Activated CD4-positive, CD25-positive, alpha-beta regulatory T cell treated with anti-CD3 and anti-CD28 coated beads, Interleukin-2, amount 50 U/mL, for 72 hours (primary cell): ENCODE measurements around the gene NTN5.
"Not testable (repeated sequence)": the region's sequence is repeated elsewhere in the genome, so short reads cannot be mapped to it uniquely, and the experiment has no call there.

Experiments used
- DNase-seq: peaks from one replicate; pipeline ENCODE4 v3.0.0; 2021

NTN5 gene

GRCh38 chr19:48639483-48640375, 33.1 kb downstream of the NTN5 start:
- DNase-seq = no peak

- no peak for DNase-seq
Observed at GRCh38 chr19:48638831-48639381, 33.9 kb downstream of the NTN5 start.

DNA sequence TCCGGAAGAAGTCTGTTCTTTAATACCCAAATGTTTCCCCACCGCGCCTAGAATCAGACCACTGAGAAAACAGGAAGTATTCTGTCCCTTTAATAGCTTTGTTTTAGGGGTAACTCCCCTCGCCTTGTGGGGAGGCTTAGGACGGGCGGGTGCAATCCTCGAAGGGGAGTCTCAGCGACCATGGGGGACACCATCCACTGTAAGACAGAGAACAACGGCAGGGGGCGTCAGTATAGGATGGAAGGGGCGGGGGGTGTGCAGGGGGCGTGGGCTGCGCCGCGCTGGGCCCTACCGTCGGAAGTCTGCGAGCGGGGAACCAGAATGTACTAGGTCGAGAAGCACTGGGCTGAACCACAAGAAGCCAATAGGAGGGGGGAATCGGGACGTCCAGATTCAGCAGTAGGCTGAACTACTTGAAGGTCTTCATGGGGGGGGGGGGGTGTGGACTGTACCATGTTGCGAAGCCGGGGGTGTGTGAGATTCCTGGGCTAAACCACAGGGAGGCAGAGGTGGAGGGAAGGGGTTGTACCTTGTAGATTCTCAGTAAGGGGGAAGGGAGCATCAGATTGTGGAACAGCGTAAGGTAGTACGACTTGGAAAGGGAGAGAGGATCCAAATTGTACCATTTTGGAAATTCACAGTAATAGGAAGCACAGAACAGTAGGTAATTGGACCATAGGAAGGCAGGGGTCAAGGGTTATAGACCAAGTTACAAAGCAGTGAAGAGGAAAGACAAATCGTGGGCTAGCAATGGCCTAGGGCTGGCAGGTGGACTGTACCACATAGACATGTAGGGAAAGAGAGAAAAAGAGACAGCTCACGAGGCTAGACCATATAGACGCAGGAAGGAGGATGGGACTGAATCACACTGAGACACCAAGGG, 34.6 kb downstream of the NTN5 start:
- peak; percentile 69 for DNase-seq

DNA sequence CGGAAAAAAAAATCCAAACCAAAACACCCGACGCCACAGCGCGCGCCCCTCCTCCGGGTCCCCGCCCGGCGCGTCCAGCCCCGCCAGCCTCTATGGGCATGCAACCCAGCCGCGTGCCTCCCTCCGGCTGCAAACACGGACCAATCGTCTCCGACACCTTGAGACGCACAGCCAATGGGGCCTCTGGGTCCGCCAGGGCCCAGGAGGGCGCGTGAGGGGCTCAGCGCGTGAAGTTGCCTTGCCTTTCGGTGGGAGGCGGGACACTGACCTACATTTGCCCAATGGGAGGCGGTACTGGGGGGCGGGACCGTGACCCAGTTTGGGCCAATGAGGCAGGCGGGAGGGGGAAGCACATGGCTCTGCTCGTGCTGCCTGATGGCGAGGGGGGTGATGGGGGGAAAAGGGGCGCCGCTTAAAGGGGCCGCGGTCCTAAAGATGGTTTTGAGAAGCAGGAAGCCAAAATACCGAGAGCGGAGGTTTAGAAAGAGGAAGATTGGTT, 35.3 kb downstream of the NTN5 start:
- peak; percentile 91 for DNase-seq

DNA sequence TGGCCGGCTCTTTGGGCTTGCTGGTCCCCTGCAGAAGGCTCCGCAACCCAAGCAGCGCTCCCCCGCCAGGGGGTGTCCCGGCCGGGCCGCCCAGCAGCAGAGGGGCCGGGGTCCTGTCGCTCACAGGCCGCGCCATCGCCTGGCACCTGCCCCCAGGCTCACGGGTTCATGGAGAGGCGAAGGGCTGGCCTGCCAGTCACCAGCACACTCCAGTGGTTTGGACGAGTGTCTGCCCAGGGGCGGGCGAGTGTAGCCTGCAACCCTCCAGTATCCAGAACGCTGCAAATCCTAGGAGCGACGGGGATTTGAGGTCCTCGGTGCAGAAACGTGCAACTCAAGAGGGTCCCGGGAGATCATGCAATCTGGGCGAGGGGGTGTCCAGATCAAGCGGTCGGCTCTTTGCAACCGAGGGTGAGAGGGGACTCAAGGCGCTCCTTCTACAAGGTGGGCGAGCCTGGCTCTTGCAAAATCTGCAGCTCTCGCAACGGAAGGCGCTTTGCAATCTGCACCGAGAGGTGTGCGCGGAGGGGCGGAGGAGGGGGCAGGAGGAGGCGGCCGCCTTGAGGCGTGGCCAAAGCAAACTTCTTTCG, 35.9 kb downstream of the NTN5 start, which contains the start of gene DBP:
DBP (minus strand) TSS at position 521 of the 590 bp plus-strand sequence; CDS start at position 136, 385 bp downstream.
- DNase-seq = peak; percentile 56

DNA sequence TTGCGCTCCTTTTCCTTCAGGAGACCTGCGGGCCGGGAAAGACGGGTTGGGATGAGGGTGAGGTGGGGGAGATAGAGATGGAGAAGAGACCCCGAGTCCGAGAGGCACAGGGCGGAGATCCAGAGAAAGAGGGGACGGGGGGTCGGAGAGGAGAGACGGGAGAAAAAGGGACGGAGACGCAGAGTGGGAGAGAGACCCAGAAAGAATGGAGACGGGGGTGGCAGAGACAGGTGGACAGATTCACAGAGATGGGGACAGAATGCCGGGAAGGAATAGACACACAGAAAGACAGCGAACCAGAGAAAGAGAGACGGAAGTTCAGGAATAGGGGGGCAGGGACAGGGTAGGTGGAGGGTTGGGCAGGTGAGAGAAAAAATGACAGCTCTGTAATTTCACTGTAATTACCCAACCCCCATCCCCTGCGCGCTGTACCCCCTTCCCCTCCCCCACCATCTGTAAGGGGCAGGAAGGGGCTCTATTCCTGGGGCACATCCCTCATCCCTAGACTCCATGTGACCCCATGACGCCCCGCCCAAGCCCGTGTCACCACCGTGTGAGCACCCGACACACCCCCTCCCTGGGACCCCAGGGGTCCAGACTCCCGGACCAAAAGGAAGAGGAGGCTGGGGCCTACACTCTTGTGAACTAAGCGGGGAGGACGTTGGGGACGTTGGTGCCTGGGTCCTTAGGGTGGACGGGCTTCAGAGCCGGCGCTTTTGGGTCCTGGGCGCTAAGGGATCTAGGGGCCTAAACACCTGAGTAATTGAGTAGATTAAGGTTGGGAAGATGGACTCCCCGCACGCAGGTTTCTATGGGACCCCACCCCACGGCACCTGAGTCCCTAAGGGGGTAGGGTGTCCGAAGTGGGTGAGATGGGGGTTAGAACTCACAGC, 36.6 kb downstream of the NTN5 start:
- no peak for DNase-seq

DNA sequence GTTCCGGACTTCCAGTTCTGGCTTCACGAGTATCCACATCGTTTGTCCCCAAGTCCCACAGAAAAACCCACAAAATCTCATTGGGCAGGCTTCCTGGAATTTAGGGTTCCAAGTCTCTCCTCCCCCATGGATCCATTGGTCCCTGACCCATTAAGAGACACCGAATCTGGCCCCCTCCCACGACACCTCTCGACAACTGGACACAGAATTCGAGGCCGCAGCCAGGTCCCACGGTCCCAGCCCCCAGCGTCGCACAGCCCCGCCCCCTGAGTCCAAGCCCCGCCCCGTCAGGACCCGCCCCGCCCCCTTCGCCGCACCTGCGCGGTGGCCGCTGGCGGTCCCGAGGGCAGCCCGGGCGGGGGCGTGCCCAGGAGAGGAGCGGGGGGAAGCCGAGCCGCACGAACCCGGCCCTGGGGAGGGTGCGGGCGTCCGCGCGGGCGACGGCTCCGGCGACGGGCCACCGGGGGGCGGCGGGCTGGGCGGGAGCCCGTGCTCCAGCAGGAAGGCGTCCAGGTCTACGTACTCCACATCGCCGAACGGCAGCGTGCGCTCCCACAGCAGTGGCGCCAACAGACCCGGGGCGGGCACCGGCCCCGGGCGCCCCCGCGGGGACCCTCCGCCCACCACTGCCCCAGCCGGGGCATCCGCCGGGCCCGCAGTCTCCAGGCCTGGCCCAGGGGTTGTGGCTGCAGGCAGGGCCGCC, 37.4 kb downstream of the NTN5 start:
- DNase-seq = peak; percentile 76

- DNase-seq = peak; percentile 91
Observed at GRCh38 chr19:48634424-48635262, 38.2 kb downstream of the NTN5 start.

DNA sequence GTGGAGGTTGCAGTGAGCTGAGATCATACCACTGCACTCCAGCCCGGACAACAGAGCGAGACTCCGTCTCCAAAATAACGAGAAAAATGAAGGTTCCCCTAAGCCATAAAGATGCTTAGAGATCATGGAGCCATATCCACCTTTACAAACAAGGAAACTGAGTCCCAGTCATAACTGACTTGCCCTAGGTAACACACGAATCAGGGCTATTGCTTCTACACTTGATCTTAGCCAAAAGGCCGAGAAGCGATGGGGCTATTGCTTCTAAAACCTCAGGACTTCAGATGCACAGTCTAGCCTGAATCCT, 38.8 kb downstream of the NTN5 start:
- DNase-seq = no peak

DNA sequence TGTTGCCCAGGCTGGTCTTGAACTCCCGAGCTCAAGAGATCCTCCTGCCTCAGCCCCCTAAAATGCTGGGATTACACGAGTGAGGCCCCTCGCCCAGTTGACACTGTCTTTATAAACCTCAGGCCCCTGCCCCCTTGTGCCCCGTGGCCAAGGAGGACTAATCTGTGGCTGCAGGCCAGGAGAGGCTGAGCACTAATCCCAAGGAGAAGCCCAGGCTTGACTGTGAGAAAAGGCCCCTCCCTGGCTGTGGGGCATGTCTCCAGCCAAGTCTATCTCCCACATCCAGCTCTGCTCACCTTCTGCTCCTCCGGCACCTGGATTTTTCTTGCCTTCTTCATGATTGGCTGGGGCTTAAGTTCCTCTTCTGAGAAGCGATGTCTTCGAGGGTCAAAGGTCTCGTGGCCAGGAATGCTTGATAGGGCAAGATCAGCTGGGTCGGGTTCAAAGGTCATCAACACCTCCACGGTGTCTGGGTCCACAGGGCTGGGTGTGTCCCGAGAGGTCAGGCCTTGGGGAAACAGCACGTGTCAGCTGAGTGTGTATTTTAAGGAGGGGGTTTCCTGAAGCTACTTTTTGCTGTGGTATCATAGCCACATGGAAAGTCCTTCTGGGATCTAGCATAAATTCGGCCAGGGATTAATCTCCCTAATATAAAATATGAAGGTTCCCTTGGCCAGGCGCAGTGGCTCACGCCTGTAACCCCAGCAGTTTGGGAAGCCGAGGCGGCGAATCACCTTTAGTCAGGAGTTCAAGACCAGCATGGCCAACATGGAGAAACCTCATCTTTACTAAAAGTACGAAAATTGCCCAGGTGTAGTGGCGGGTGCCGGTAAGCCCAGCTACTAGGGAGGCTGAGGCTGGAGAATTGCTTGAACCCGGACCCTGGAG, 39.4 kb downstream of the NTN5 start:
- no peak for DNase-seq

DNA sequence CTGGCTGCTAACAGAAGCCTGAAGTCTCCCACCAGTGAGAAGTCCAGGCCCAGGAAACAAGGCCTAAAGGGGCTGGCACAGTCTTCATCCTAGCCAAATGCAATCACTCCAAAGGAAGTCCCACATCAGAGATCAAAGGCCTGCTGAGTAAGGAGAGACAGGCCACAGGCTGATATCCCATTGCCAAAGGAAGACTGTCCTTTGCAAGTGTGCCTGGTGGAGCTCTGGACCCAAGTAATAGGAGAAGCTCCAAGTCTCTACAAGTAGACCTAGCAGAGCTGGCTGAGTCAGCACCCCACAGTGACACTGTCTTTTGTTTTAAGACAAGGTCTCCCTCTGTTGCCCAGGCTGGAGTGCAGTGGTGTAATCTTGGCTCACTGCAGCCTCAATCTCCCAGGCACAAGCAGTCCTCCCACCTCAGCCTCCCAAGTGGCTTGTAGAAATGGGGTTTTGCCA, 40.1 kb downstream of the NTN5 start:
- DNase-seq = no peak

GRCh38 chr19:48632286-48632685, 40.5 kb downstream of the NTN5 start:
- DNase-seq = not testable (repeated sequence)

DNA sequence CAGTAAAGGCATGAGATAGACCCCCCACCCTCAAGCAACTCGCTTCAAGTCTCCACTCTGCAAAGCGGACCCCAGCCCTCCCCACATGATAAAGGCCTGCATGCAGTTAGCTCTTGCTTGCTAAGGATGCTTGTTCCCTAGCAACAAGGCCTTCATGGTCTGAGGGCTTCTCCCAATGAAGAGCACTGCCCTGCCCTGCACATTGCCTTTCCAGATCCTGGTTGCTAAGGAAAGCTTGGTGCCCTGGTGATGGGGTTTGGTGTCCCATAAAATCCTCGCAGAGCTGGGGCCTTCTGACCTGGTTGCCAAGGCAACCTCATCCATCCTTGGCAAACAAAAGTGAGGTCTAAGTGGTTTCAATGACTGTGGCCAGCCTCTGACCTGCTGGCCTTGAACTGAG, 41.6 kb downstream of the NTN5 start:
- DNase-seq = no peak

GRCh38 chr19:48630296-48631063, 42.3 kb downstream of the NTN5 start:
- DNase-seq = no peak

DNA sequence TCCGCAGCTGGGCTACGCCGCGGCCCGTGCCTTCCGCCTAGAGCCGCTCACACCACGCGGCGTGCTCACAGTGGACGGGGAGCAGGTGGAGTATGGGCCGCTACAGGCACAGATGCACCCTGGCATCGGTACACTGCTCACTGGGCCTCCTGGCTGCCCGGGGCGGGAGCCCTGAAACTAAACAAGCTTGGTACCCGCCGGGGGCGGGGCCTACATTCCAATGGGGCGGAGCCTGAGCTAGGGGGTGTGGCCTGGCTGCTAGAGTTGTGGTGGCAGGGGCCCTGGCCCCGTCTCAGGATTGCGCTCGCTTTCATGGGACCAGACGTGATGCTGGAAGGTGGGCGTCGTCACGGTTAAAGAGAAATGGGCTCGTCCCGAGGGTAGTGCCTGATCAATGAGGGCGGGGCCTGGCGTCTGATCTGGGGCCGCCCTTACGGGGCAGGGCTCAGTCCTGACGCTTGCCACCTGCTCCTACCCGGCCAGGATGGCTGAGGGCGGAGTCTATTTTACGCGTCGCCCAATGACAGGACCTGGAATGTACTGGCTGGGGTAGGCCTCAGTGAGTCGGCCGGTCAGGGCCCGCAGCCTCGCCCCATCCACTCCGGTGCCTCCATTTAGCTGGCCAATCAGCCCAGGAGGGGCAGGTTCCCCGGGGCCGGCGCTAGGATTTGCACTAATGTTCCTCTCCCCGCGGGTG, 43.1 kb downstream of the NTN5 start:
- DNase-seq = no peak

DNA sequence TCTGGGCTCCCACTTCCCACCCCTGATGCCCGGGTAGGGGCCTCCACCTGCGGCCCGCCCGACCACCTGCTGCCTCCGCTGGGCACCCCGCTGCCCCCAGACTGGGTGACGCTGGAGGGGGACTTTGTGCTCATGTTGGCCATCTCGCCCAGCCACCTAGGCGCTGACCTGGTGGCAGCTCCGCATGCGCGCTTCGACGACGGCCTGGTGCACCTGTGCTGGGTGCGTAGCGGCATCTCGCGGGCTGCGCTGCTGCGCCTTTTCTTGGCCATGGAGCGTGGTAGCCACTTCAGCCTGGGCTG, 43.6 kb downstream of the NTN5 start:
- no peak for DNase-seq

DNA sequence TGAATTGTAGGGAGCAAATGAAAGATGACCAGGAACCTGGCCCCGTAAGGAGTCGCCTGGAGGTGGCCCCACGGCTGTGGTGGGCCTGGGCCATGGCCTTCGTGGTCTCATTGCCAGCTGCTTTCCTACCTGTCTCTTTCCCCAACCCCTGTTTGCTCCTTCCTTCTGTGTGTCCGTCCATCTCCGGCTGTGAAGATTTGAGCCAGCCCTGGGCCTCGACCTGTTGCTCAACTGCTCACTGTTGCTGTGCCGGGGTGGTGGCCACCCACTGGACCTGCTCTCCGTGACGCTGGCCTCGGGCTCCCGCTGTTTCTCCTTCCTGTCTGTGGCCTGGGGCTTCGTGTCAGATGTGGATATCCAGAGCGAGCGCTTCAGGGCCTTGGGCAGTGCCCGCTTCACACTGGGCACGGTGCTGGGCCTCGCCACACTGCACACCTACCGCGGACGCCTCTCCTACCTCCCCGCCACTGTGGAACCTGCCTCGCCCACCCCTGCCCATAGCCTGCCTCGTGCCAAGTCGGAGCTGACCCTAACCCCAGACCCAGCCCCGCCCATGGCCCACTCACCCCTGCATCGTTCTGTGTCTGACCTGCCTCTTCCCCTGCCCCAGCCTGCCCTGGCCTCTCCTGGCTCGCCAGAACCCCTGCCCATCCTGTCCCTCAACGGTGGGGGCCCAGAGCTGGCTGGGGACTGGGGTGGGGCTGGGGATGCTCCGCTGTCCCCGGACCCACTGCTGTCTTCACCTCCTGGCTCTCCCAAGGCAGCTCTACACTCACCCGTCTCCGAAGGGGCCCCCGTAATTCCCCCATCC, 44.1 kb downstream of the NTN5 start:
- DNase-seq = no peak
